SK-N-SH treated with all-trans-retinoic acid at 6 μM for 48 hours (cell line): ENCODE results near the gene NATD1.

Experiments
- ATAC-seq: fragments of 200-7000 bp; cut with Tn5 transposase; 3 replicates; pipeline ENCODE4 v1.9.1; 2020; ENCODE audit warnings: mild to moderate bottlenecking, moderate library complexity
- ARNTL ChIP-seq: fragments of 450-650 bp; formaldehyde crosslinking; IDR thresholded peaks from 2 replicates; pipeline ENCODE4 v1.5.0; 2020; ENCODE audit warnings: low read depth, mild to moderate bottlenecking, moderate library complexity, borderline replicate concordance
- BACH2 ChIP-seq: fragments of 250-450 bp; sonication (Bioruptor Pico); IDR thresholded peaks from 2 replicates; pipeline ENCODE4 v1.9.0; 2021; ENCODE audit warnings: mild to moderate bottlenecking, borderline replicate concordance
- CSDC2 ChIP-seq: fragments of 250-450 bp; sonication (Bioruptor Pico); IDR thresholded peaks from 2 replicates; pipeline ENCODE4 v1.5.0; 2020; ENCODE audit warnings: mild to moderate bottlenecking, moderate library complexity
- ESRRG ChIP-seq: fragments of 250-450 bp; sonication (Bioruptor Pico); IDR thresholded peaks from 2 replicates; pipeline ENCODE4 v1.6.1; 2021; ENCODE audit warnings: mild to moderate bottlenecking
- GLIS3 ChIP-seq: fragments of 250-450 bp; sonication (Bioruptor Pico); IDR thresholded peaks from 2 replicates; pipeline ENCODE4 v1.5.0; 2020; ENCODE audit warnings: mild to moderate bottlenecking, moderate library complexity
- ISL1 ChIP-seq: fragments of 250-450 bp; sonication (Bioruptor Pico); IDR thresholded peaks from 2 replicates; pipeline ENCODE4 v2.1.2; 2022; ENCODE audit warnings: mild to moderate bottlenecking, moderate library complexity
- OSR1 ChIP-seq: fragments of 250-450 bp; sonication (Bioruptor Pico); IDR thresholded peaks from 2 replicates; pipeline ENCODE4 v1.8.0; 2022; ENCODE audit warnings: moderate library complexity, mild to moderate bottlenecking, inconsistent platforms
- PATZ1 ChIP-seq: fragments of 250-450 bp; sonication (Bioruptor Pico); IDR thresholded peaks from 2 replicates; pipeline ENCODE4 v1.8.0; 2020; ENCODE audit warnings: mild to moderate bottlenecking, moderate library complexity, borderline replicate concordance
- PPARA ChIP-seq: fragments of 250-450 bp; sonication (Bioruptor Pico); IDR thresholded peaks from 2 replicates; pipeline ENCODE4 v1.5.0; 2020; ENCODE audit warnings: mild to moderate bottlenecking, borderline replicate concordance
- RARB ChIP-seq: fragments of 250-450 bp; sonication (Bioruptor Pico); IDR thresholded peaks from 2 replicates; pipeline ENCODE4 v1.8.0; 2021; ENCODE audit warnings: mild to moderate bottlenecking, moderate library complexity
- TOX ChIP-seq: fragments of 250-450 bp; sonication (Bioruptor Pico); IDR thresholded peaks from 2 replicates; pipeline ENCODE4 v1.8.0; 2021; ENCODE audit warnings: mild to moderate bottlenecking, moderate library complexity, borderline replicate concordance
- ZC3H10 ChIP-seq: fragments of 250-450 bp; sonication (Bioruptor Pico); IDR thresholded peaks from 2 replicates; pipeline ENCODE4 v1.5.1; 2021; ENCODE audit warnings: mild to moderate bottlenecking, moderate library complexity
- ZFP3 ChIP-seq: fragments of 250-450 bp; sonication (Bioruptor Pico); IDR thresholded peaks from 2 replicates; pipeline ENCODE4 v1.5.0; 2020; ENCODE audit warnings: mild to moderate bottlenecking, moderate library complexity
- ZNF70 ChIP-seq: fragments of 450-650 bp; formaldehyde crosslinking; IDR thresholded peaks from 2 replicates; pipeline ENCODE4 v1.5.0; 2020; ENCODE audit warnings: mild to moderate bottlenecking, moderate library complexity
- ZNF8 ChIP-seq: fragments of 450-650 bp; formaldehyde crosslinking; IDR thresholded peaks from 2 replicates; pipeline ENCODE4 v1.5.0; 2020; ENCODE audit warnings: mild to moderate bottlenecking, moderate library complexity
- TF ChIP-seq, protein P1 (sequence below): fragments of 250-450 bp; sonication (Bioruptor Pico); IDR thresholded peaks from 2 replicates; pipeline ENCODE4 v1.5.0; 2020; ENCODE audit warnings: mild to moderate bottlenecking, moderate library complexity
- TF ChIP-seq, protein P2 (sequence below): fragments of 250-450 bp; sonication (Bioruptor Pico); IDR thresholded peaks from 2 replicates; pipeline ENCODE4 v1.5.1; 2021; ENCODE audit warnings: mild to moderate bottlenecking, moderate library complexity
- TF ChIP-seq, protein P3 (sequence below): fragments of 250-450 bp; sonication (Bioruptor Pico); IDR thresholded peaks from 2 replicates; pipeline ENCODE4 v1.8.0; 2021; ENCODE audit warnings: low read depth, mild to moderate bottlenecking, moderate library complexity, borderline replicate concordance

NATD1 gene

DNA sequence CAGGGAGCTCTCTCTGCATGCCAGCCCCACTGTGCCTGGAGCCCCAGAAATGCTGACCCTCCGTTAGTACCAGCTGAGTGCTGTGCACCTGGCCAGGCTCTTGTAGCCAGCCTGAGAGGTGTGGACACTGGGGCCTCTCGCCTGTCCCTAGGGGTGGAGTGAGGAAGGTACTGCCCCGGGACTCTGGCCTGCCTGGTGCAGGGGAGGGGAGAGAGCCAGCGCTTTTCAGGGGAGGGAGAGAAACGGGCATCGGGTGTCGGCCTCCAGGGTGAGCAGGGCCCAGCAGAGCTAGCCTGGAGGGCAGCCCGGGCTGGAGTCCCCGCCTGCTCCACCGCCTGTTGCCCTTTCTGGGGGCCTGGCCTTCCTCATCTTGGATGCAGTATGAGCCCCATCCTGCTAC is 44.4 kb upstream of the NATD1 start:
- no peak; the same call in 1 of the 3 replicates for ATAC-seq
- TF ChIP-seq RARB (no peak), BACH2 (CRISPR knock-in tag) (no peak), ISL1 (no peak), TOX (CRISPR knock-in tag) (no peak), ARNTL (CRISPR knock-in tag) (no peak), ZNF70 (CRISPR knock-in tag) (no peak), PPARA (CRISPR knock-in tag) (no peak), ZNF8 (no peak)
- TF ChIP-seq, protein P1, sequence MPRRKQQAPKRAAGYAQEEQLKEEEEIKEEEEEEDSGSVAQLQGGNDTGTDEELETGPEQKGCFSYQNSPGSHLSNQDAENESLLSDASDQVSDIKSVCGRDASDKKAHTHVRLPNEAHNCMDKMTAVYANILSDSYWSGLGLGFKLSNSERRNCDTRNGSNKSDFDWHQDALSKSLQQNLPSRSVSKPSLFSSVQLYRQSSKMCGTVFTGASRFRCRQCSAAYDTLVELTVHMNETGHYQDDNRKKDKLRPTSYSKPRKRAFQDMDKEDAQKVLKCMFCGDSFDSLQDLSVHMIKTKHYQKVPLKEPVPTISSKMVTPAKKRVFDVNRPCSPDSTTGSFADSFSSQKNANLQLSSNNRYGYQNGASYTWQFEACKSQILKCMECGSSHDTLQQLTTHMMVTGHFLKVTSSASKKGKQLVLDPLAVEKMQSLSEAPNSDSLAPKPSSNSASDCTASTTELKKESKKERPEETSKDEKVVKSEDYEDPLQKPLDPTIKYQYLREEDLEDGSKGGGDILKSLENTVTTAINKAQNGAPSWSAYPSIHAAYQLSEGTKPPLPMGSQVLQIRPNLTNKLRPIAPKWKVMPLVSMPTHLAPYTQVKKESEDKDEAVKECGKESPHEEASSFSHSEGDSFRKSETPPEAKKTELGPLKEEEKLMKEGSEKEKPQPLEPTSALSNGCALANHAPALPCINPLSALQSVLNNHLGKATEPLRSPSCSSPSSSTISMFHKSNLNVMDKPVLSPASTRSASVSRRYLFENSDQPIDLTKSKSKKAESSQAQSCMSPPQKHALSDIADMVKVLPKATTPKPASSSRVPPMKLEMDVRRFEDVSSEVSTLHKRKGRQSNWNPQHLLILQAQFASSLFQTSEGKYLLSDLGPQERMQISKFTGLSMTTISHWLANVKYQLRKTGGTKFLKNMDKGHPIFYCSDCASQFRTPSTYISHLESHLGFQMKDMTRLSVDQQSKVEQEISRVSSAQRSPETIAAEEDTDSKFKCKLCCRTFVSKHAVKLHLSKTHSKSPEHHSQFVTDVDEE = no peak

- TF ChIP-seq, protein P2, sequence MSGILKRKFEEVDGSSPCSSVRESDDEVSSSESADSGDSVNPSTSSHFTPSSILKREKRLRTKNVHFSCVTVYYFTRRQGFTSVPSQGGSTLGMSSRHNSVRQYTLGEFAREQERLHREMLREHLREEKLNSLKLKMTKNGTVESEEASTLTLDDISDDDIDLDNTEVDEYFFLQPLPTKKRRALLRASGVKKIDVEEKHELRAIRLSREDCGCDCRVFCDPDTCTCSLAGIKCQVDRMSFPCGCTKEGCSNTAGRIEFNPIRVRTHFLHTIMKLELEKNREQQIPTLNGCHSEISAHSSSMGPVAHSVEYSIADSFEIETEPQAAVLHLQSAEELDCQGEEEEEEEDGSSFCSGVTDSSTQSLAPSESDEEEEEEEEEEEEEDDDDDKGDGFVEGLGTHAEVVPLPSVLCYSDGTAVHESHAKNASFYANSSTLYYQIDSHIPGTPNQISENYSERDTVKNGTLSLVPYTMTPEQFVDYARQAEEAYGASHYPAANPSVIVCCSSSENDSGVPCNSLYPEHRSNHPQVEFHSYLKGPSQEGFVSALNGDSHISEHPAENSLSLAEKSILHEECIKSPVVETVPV (CRISPR knock-in tag) = no peak
- TF ChIP-seq OSR1 (no peak), PPARA (CRISPR knock-in tag) (no peak), GLIS3 (CRISPR knock-in tag) (no peak), ARNTL (CRISPR knock-in tag) (no peak), ISL1 (no peak), ESRRG (no peak), TOX (CRISPR knock-in tag) (no peak), ZNF8 (no peak), BACH2 (CRISPR knock-in tag) (no peak), ZNF70 (CRISPR knock-in tag) (no peak), RARB (no peak), CSDC2 (CRISPR knock-in tag) (no peak), PATZ1 (CRISPR knock-in tag) (no peak), ZFP3 (CRISPR knock-in tag) (no peak), ZC3H10 (CRISPR knock-in tag) (no peak)
- TF ChIP-seq, protein P3, sequence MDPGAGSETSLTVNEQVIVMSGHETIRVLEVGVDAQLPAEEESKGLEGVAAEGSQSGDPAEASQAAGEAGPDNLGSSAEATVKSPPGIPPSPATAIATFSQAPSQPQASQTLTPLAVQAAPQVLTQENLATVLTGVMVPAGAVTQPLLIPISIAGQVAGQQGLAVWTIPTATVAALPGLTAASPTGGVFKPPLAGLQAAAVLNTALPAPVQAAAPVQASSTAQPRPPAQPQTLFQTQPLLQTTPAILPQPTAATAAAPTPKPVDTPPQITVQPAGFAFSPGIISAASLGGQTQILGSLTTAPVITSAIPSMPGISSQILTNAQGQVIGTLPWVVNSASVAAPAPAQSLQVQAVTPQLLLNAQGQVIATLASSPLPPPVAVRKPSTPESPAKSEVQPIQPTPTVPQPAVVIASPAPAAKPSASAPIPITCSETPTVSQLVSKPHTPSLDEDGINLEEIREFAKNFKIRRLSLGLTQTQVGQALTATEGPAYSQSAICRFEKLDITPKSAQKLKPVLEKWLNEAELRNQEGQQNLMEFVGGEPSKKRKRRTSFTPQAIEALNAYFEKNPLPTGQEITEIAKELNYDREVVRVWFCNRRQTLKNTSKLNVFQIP (CRISPR knock-in tag) = no peak
- TF ChIP-seq, protein P1 = no peak
- no peak; the same call in 2 of the 3 replicates for ATAC-seq
Measured at GRCh38 chr17:21297026-21297520, 43.9 kb upstream of the NATD1 start.
